Left forelimb (tissue), 1 donor: ENCODE results near the gene WDR27.
"Not testable (repeated sequence)": the region's sequence is repeated elsewhere in the genome, so short reads cannot be mapped to it uniquely, and the experiment has no call there.

ENCODE experiments used
- DNase-seq: peaks from one replicate; pipeline ENCODE4 v3.0.0-alpha.2; 2018; ENCODE audit warnings: low spot score

Gene WDR27

GRCh38 chr6:169434554-169434953, 267.3 kb downstream of the WDR27 start:
- DNase-seq: not testable (repeated sequence)

- DNase-seq: no peak
These were observed 272.8 kb downstream of the WDR27 start for GRCh38 chr6:169429001-169429400.

- no peak for DNase-seq
These were observed 273.3 kb downstream of the WDR27 start for GRCh38 chr6:169428532-169428931.

- no peak for DNase-seq
These were observed 274.0 kb downstream of the WDR27 start for GRCh38 chr6:169427856-169428255.

GRCh38 chr6:169426611-169427010, 275.2 kb downstream of the WDR27 start:
- DNase-seq: no peak

- DNase-seq: no peak
These were observed 276.0 kb downstream of the WDR27 start for GRCh38 chr6:169425628-169426370.

GRCh38 chr6:169424821-169425240, 277.0 kb downstream of the WDR27 start:
- no peak for DNase-seq

GRCh38 chr6:169424149-169424804, 277.6 kb downstream of the WDR27 start:
- DNase-seq: no peak

GRCh38 chr6:169421586-169422264, 280.1 kb downstream of the WDR27 start:
- no peak for DNase-seq

GRCh38 chr6:169420912-169421543, 280.8 kb downstream of the WDR27 start:
- DNase-seq: no peak

- no peak for DNase-seq
These were observed 284.7 kb downstream of the WDR27 start for GRCh38 chr6:169417101-169417500.

GRCh38 chr6:169416249-169416648, 285.6 kb downstream of the WDR27 start:
- DNase-seq: no peak

- DNase-seq: no peak
These were observed 286.6 kb downstream of the WDR27 start for GRCh38 chr6:169415179-169415578.

- no peak for DNase-seq
These were observed 290.1 kb downstream of the WDR27 start for GRCh38 chr6:169411722-169412121.

GRCh38 chr6:169411296-169411695, 290.5 kb downstream of the WDR27 start:
- no peak for DNase-seq

GRCh38 chr6:169409742-169410312, 292.0 kb downstream of the WDR27 start:
- no peak for DNase-seq

GRCh38 chr6:169407325-169407724, 294.5 kb downstream of the WDR27 start:
- DNase-seq: no peak
